IMR-90 (cell line): ENCODE results near the gene RNU1-1. TPM values are rescaled to one million over a fixed set of nuclear protein-coding genes. Genes with fewer than 3 reads are reported as not detected.
A peak's percentile ranks its signal among the peaks of the same experiment; 100 is the strongest.
"Not testable (repeated sequence)": the region's sequence is repeated elsewhere in the genome, so short reads cannot be mapped to it uniquely, and the experiment has no call there.

ENCODE experiments used
- ATAC-seq: fragments of 200-7000 bp; cut with Tn5 transposase; 2 replicates; pipeline ENCODE4 v1.9.1; 2020; ENCODE audit warnings: low read depth, mild to moderate bottlenecking, moderate library complexity
- BruUV-seq: library from RNA; stranded (reverse); fragments of 400-500 nt; replicated peaks from 2 replicates; lab custom pipeline; 2021; lab: Mats Ljungman, UMichigan
- CTCF ChIA-PET: fragments of 300-600 bp; formaldehyde crosslinking; extraction: SDS; loops from one replicate; lab custom pipeline; 2021; ENCODE audit warnings: antibody characterized with exemption; lab: Yijun Ruan, JAX
- POLR2A ChIA-PET: fragments of 300-600 bp; sonication (Branson Sonifier 250); formaldehyde crosslinking; loops from one replicate; lab custom pipeline; 2022; ENCODE audit warnings: antibody characterized with exemption; ENCODE audit not compliant: unreplicated experiment; lab: Charles Lee
- DNase-seq: peaks from one replicate; pipeline ENCODE4 v3.0.0; 2013
- H2AFZ ChIP-seq: replicated peaks from 2 replicates; pipeline ENCODE3; 2013; ENCODE audit warnings: low read length, mild to moderate bottlenecking; ENCODE audit not compliant: poor library complexity
- H2AK5ac ChIP-seq: 2 replicates; pipeline ENCODE4 v1.6.1; 2013; ENCODE audit warnings: low read depth, low read length, inconsistent platforms
- H2AK9ac ChIP-seq: replicated peaks from 2 replicates; pipeline ENCODE3; 2013; ENCODE audit warnings: mild to moderate bottlenecking, low read depth, low read length, moderate library complexity; ENCODE audit not compliant: poor library complexity
- H2BK120ac ChIP-seq: 2 replicates; pipeline ENCODE4 v1.6.1; 2013; ENCODE audit warnings: low read depth, low read length, inconsistent platforms
- H2BK15ac ChIP-seq: 3 replicates; pipeline ENCODE4 v1.6.1; 2013; ENCODE audit warnings: low read depth, low read length, inconsistent platforms
- H2BK20ac ChIP-seq: 2 replicates; pipeline ENCODE4 v1.6.1; 2013; ENCODE audit warnings: low read depth, mild to moderate bottlenecking, inconsistent platforms, low read length, moderate library complexity
- H2BK5ac ChIP-seq: 2 replicates; pipeline ENCODE4 v1.6.1; 2013; ENCODE audit warnings: mild to moderate bottlenecking, low read depth, low read length, inconsistent platforms; ENCODE audit not compliant: poor library complexity, severe bottlenecking
- H3K14ac ChIP-seq: replicated peaks from 2 replicates; pipeline ENCODE4 v1.6.1; 2013; ENCODE audit warnings: low read depth, low read length, inconsistent platforms
- H3K18ac ChIP-seq: 2 replicates; pipeline ENCODE4 v1.6.1; 2013; ENCODE audit warnings: low read depth, low read length, control low read depth
- H3K23ac ChIP-seq: 2 replicates; pipeline ENCODE4 v1.6.1; 2013; ENCODE audit warnings: low read depth, low read length, inconsistent platforms
- H3K27ac ChIP-seq: 2 replicates; pipeline ENCODE4 v1.5.1; 2013; ENCODE audit warnings: mild to moderate bottlenecking, control low read depth, low read length; ENCODE audit not compliant: insufficient read depth
- H3K27me3 ChIP-seq: 2 replicates; pipeline ENCODE4 v1.6.1; 2013; ENCODE audit warnings: low read length; ENCODE audit not compliant: control insufficient read depth, insufficient read depth
- H3K36me3 ChIP-seq: 2 replicates; pipeline ENCODE4 v1.6.1; 2013; ENCODE audit warnings: low read length, mixed read lengths; ENCODE audit not compliant: control insufficient read depth, insufficient read depth
- H3K4ac ChIP-seq: 2 replicates; pipeline ENCODE4 v1.6.1; 2013; ENCODE audit warnings: low read depth, low read length, inconsistent platforms
- H3K4me1 ChIP-seq: 2 replicates; pipeline ENCODE4 v1.6.1; 2013; ENCODE audit warnings: low read length, mixed read lengths; ENCODE audit not compliant: control insufficient read depth, insufficient read depth
- H3K4me2 ChIP-seq: 2 replicates; pipeline ENCODE4 v1.6.1; 2013; ENCODE audit warnings: low read depth, mild to moderate bottlenecking, control low read depth, low read length, moderate library complexity
- H3K4me3 ChIP-seq: 2 replicates; pipeline ENCODE4 v1.5.1; 2013; ENCODE audit warnings: low read depth, mild to moderate bottlenecking, control low read depth, low read length, moderate library complexity; ENCODE audit not compliant: insufficient read depth
- H3K56ac ChIP-seq: 2 replicates; pipeline ENCODE4 v1.6.1; 2013; ENCODE audit warnings: low read length, inconsistent platforms; ENCODE audit not compliant: insufficient read depth; ENCODE audit errors: extremely low read depth
- H3K79me1 ChIP-seq, 2 experiments: 2 replicates each; pipeline ENCODE4 v1.6.1; 2013; ENCODE audit warnings: low read length in 2 of 2, inconsistent platforms in 1 of 2, low read depth in 1 of 2
- H3K9ac ChIP-seq: 2 replicates; pipeline ENCODE4 v1.6.1; 2013; ENCODE audit warnings: low read depth, low read length, control low read depth
- H3K9me1 ChIP-seq: 2 replicates; pipeline ENCODE4 v1.6.1; 2013; ENCODE audit warnings: low read length, inconsistent platforms; ENCODE audit not compliant: insufficient read depth
- H3K9me3 ChIP-seq: 2 replicates; pipeline ENCODE4 v1.6.1; 2013; ENCODE audit warnings: low read length; ENCODE audit not compliant: control insufficient read depth, insufficient read depth
- H4K20me1 ChIP-seq: 2 replicates; pipeline ENCODE4 v1.6.1; 2013; ENCODE audit warnings: low read length, inconsistent platforms; ENCODE audit not compliant: insufficient read depth
- H4K5ac ChIP-seq: 2 replicates; pipeline ENCODE4 v1.6.1; 2013; ENCODE audit warnings: mild to moderate bottlenecking, low read depth, low read length, control low read depth
- H4K8ac ChIP-seq, 2 experiments: 2 replicates each; pipeline ENCODE4 v1.6.1; 2013; ENCODE audit warnings: low read depth in 2 of 2, low read length in 2 of 2, control low read depth in 1 of 2, inconsistent platforms in 1 of 2
- H4K91ac ChIP-seq: 2 replicates; pipeline ENCODE4 v1.6.1; 2013; ENCODE audit warnings: low read depth, low read length, inconsistent platforms; ENCODE audit not compliant: insufficient read depth
- WGBS, 2 experiments: methylation state at CpG; one replicate each; pipeline versions ENCODE4 v1.1.5 to v1.1.7; 2013; ENCODE audit warnings: missing lambda C conversion rate in 2 of 2; ENCODE audit not compliant: insufficient read length in 1 of 2; ENCODE audit errors: extremely low coverage in 2 of 2; 5-methylcytosine and 5-hydroxymethylcytosine counted together
- dilution Hi-C: fragments of 300-500 bp; cut with HindIII; formaldehyde crosslinking; loops from one replicate; pipeline ENCODE4 v1.14.3; 2018; ENCODE audit warnings: low sequenced_read_pairs; ENCODE audit not compliant: unreplicated experiment
- in situ Hi-C: fragments of 300-500 bp; cut with MboI; formaldehyde crosslinking; loops from 3 replicates; pipeline ENCODE4 v1.14.3; 2019; ENCODE audit warnings: low sequenced_read_pairs, inconsistent platforms, mixed read lengths
- intact Hi-C: fragments of 100-400 bp; cut with micrococcal nuclease; formaldehyde crosslinking; loops from 2 replicates; pipeline ENCODE4 v1.10.0; 2022
- polyA plus RNA-seq, 3 experiments: library from polyadenylated mRNA; depleted of rRNA; stranded (reverse); fragments of >200 nt; gene quantifications; 2 replicates each; pipeline ENCODE4 v1.2.3, GENCODE V29; 2012; ENCODE audit warnings: low replicate concordance in 1 of 3
- total RNA-seq: library from RNA; depleted of rRNA; stranded (reverse); fragments of >200 nt; gene quantifications from 2 replicates; pipeline ENCODE4 v1.2.3, GENCODE V29; 2012

RNU1-1 gene
- total and polyA plus RNA-seq, 2 of the 4 experiments (the other 2 are of a cell fraction) = under 0.01 TPM; not detected in 1

DNA sequence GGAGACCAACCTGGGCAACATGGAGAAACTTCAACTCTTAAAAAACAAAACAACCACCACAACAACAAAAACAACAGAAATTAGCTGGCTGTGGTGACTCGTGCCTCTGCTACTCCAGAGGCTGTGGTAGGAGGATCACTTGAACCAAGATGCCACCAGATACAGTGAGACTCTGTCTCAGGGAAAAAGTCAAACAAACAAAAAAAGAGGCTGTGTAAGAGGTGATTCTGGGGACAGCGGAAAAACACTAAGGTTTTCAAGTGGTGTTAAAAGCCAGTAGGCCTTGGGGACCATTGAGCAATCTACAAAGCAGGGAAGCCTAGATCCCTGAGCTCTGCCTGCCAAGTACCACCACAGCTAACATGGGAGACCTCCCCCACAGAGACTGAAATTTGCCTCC lies 8.2 kb downstream of the RNU1-1 start:
- H3K56ac ChIP-seq, H3K4me3 ChIP-seq, H3K14ac ChIP-seq, H3K9me1 ChIP-seq, POLR2A ChIA-PET, H2AFZ ChIP-seq, H3K4ac ChIP-seq, H3K79me1 ChIP-seq, H2BK15ac ChIP-seq, H2BK120ac ChIP-seq, H4K20me1 ChIP-seq, dilution Hi-C loops, H2AK9ac ChIP-seq, H3K27me3 ChIP-seq, BruUV-seq, H3K27ac ChIP-seq, H4K8ac ChIP-seq, H3K4me2 ChIP-seq, H2BK5ac ChIP-seq, H3K4me1 ChIP-seq, H3K36me3 ChIP-seq, intact Hi-C loops, H3K18ac ChIP-seq, ATAC-seq, CTCF ChIA-PET, H2AK5ac ChIP-seq, in situ Hi-C loops, H4K5ac ChIP-seq, H4K91ac ChIP-seq, H2BK20ac ChIP-seq, H3K9ac ChIP-seq, H3K23ac ChIP-seq, H3K9me3 ChIP-seq: not testable (repeated sequence)
- WGBS, 2 experiments = no CpG with 5 or more reads among the region's 2 CpGs
- DNase-seq = peak; percentile 4
